Activated CD4-positive, alpha-beta T cell treated with anti-CD3 and anti-CD28 coated beads for 36 hours (primary cell): ENCODE results near the gene HAUS3. TPM values are rescaled to one million over a fixed set of nuclear protein-coding genes. Genes with fewer than 3 reads are reported as not detected.

ENCODE experiments used
- ATAC-seq: fragments of 200-7000 bp; cut with Tn5 transposase; one replicate; pipeline ENCODE4 v1.10.0; 2021; ENCODE audit warnings: mild to moderate bottlenecking, moderate library complexity
- CTCF ChIA-PET: fragments of 350-600 bp; sonication (Branson Sonifier 250); formaldehyde crosslinking; loops from one replicate; lab custom pipeline; 2021; ENCODE audit warnings: antibody characterized with exemption; lab: Charles Lee
- POLR2A ChIA-PET: fragments of 350-600 bp; sonication (Branson Sonifier 250); formaldehyde crosslinking; loops from one replicate; lab custom pipeline; 2021; ENCODE audit warnings: antibody characterized with exemption, inconsistent platforms; lab: Charles Lee
- DNase-seq: peaks from one replicate; pipeline ENCODE4 v3.0.0-alpha.2; 2020
- H3K27ac Mint-ChIP-seq: one replicate; pipeline ENCODE4 v1.8.0; 2021; ENCODE audit warnings: mixed read lengths
- H3K27me3 Mint-ChIP-seq: one replicate; pipeline ENCODE4 v1.8.0; 2021; ENCODE audit warnings: mixed read lengths
- H3K36me3 Mint-ChIP-seq: one replicate; pipeline ENCODE4 v1.8.0; 2021; ENCODE audit warnings: low read depth, mixed read lengths
- H3K4me1 Mint-ChIP-seq: one replicate; pipeline ENCODE4 v1.8.0; 2021; ENCODE audit warnings: mixed read lengths
- H3K4me3 Mint-ChIP-seq: one replicate; pipeline ENCODE4 v1.8.0; 2021; ENCODE audit warnings: mild to moderate bottlenecking, moderate library complexity, mixed read lengths
- H3K9me3 Mint-ChIP-seq: one replicate; pipeline ENCODE4 v1.8.0; 2021; ENCODE audit warnings: low read depth, mixed read lengths
- intact Hi-C, 2 experiments: fragments of 100-400 bp; cut with DNase I in 1 of 2; cut with micrococcal nuclease in 1 of 2; formaldehyde crosslinking; loops; one replicate each; pipeline versions ENCODE4 v1.14.2 to v1.15.1; 2022 to 2024; cut with DNase I, micrococcal nuclease
- total RNA-seq, 2 experiments: library from RNA; stranded (reverse); gene quantifications; one replicate each; pipeline ENCODE4 v1.2.3, GENCODE V29; 2021

The HAUS3 gene
- total RNA-seq, 2 experiments from 2014 or later, result 14.6 to 18.6 TPM

DNA sequence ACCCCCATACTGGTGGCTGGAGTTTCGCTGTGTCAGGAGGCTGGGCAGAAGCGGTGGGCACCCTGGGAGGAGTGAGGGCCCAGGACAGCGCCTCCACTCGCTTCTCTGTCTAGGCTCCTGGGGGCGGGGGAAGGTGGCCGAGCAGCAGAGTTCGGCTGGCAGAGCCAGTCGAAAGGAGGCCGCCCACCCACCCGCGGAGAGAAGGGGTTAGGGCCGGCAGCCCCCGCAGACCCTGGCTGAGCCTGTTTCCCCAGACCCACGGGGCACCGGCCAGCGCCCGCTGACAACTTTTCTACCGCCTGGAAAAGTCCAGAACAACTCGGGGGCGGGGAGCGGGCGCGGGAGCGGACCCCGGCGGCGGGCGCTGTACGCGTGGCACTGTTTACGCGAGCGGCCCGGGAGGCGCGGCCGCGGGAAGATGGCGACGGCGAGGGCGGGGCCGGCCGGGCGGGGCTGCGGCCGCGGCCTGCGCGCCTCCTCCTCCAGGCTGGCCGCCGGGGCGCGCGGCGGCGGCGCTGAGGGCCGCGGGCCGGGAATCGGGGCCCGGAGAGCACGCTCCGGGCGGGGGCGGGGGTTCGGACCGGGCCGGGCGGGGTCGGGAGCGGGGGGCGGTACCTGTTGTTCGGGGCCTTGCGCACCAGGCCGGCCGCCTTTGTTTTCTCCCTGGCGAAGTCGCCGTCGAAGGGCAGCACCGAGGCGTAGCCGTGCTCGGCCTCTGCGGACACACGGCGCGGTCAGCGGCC is 19.4 kb upstream of the HAUS3 start:
- H3K36me3 Mint-ChIP-seq, result no peaks in the 10 kb centered on the region
- peaks cover 2% of the 10 kb centered on the region for H3K4me1 Mint-ChIP-seq
- DNase-seq (peak; percentile 74), ATAC-seq (peak; percentile 11)
- ChIA-PET POLR2A (interaction anchor here (1.0 kb wide), 2 partner anchors 20 to 208 kb away, joined by 14 to 15 read pairs; partner anchors contain the start of genes HAUS3, POLN and RNF4), CTCF (interaction anchor here (1.2 kb wide), 1 partner anchor 12 kb away, joined by 3 read pairs; no protein-coding TSS in a partner anchor)
- no peaks in the 10 kb centered on the region for H3K27me3 Mint-ChIP-seq
- H3K9me3 Mint-ChIP-seq, result no peaks in the 10 kb centered on the region
- peak overlapping the region; percentile 61 for H3K4me3 Mint-ChIP-seq
- H3K27ac Mint-ChIP-seq, result no peak overlapping the region
- intact Hi-C loops, result loop anchor here in 1 of 2 experiments (5.0 kb wide), 3 partner anchors 549 to 701 kb away; partner anchors contain the start of genes ADD1, GRK4, NOP14 and SLBP

DNA sequence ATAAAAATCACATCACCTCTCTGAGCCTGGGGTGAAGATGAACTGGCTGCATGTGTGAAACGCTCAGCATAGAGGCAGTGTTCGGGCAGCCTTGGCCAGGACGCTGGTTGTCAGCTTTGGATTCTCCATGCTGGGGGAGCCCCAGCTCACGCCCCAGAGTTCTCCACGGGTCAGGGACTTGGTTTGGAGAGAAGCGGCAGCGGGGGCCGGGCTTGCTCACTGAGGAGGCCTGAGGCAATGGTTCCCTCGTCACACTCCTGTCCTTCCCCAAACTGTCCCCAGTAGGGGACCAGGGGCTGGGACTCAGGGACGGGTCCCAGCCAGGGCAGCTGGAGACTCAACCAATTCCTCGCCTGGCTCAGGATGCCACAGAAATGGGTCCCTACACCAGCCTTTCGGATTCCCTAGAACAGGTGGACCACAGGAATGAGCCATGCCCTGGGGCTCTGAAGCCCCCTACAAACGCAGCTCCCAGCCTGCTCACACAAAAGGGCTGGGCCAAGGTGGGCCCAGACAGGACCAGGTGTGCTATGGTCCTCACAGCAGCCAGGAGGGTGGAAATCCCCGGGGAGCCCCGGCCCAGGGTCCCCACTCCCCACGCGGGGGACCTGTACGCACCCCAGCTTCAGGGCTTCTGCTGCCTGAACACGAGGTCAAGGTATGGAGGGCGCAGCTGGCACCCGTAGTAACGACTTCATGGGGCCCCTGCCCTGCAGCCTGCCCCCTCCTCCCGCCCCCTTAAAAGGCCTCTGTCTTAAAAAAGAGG is 18.6 kb upstream of the HAUS3 start:
- Mint-ChIP-seq H3K4me1 (peaks cover 2% of the 10 kb centered on the region), H3K9me3 (no peaks in the 10 kb centered on the region), H3K27ac (no peak overlapping the region), H3K4me3 (peak overlapping the region; percentile 61), H3K36me3 (no peaks in the 10 kb centered on the region), H3K27me3 (no peaks in the 10 kb centered on the region)
- peak; percentile 5 for DNase-seq
- no peak for ATAC-seq
- intact Hi-C loops, result loop anchor here in 1 of 2 experiments (5.0 kb wide), 3 partner anchors 548 to 702 kb away; partner anchors contain the start of genes ADD1, GRK4, NOP14 and SLBP
- CTCF ChIA-PET, result no interaction called here
- POLR2A ChIA-PET, result interaction anchor here (1.0 kb wide), 1 partner anchor 18 kb away, joined by 3 read pairs; the partner anchor contains the start of genes HAUS3 and POLN

DNA sequence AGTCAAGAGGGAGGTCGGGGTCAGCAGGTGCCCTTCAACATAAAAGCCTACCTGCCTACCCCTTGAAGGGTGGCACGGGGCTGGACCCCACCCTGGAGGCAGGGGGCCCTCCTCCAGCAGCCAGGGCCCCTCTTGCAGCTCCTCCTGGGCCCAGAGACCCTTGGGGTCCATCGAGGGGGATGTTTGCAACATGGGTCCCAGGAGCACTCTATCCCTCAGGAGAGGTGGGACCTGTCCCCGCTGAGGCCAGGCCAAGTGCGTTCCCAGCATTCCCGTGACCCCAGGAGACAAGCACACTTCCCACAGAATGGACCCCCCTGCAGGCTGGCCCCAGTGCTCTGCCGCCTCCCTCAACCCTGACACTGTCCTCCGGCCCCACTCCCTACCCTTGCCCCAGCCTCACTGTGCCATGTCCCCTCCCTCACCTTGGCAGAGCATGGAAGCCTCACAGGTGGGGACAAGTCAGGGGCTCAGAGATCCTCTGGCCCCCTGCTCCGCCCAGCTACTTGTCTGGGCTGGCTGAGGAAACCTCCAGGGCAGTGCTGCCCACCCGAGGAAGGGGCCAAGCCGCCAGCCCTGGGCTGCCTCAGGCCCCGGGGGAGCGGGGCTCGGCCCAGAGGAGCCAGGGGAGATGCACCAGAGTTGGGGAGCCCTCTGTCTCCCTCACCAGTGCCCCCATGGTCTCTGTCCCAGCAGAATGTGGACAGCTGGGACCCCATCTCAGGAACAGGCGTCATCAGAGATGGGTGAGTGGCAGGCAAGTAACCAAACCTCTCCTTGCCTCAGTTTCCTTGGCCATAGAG is 17.8 kb upstream of the HAUS3 start:
- Mint-ChIP-seq H3K4me3 (no peak overlapping the region), H3K4me1 (peaks cover 2% of the 10 kb centered on the region), H3K36me3 (no peaks in the 10 kb centered on the region), H3K9me3 (no peaks in the 10 kb centered on the region), H3K27me3 (no peaks in the 10 kb centered on the region), H3K27ac (no peak overlapping the region)
- ATAC-seq (no peak), DNase-seq (peak; percentile 6)
- intact Hi-C loops, result loop anchor here in 1 of 2 experiments (5.0 kb wide), 3 partner anchors 547 to 703 kb away; partner anchors contain the start of genes ADD1, GRK4, NOP14 and SLBP
- ChIA-PET POLR2A (interaction anchor here (1.0 kb wide), 1 partner anchor 18 kb away, joined by 3 read pairs; the partner anchor contains the start of genes HAUS3 and POLN), CTCF (interaction anchor here (2.0 kb wide), 1 partner anchor 40 kb away, joined by 4 read pairs; no protein-coding TSS in a partner anchor)

DNA sequence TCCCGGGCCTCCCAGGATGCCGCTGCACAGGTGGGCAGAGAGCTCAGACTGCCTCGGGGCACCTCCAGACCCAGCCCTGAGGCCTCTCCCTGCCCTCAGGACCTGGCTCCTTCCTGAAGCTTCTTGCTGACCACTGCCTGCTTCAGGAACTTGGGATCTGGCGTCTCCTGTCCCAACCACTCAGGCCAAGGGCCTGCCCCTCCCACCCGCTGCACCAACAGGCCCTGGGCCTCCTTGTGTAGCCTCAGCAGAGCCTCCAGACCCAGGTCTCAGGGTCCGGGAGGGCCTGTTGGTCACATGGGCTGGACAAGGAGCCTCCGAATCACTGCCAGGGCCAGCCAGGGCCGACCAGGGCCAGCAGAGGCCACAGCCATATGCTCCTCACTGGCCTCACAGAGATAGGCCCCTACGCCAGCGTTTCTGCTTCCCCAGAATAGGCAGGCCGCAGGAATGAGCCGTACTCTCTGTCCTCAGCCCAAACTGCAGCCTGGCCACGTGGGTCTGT is 17.2 kb upstream of the HAUS3 start:
- ATAC-seq (no peak), DNase-seq (peak; percentile 3)
- ChIA-PET CTCF (interaction anchor here (2.0 kb wide), 1 partner anchor 39 kb away, joined by 4 read pairs; no protein-coding TSS in a partner anchor), POLR2A (no interaction called here)
- Mint-ChIP-seq H3K27ac (no peak overlapping the region), H3K27me3 (no peaks in the 10 kb centered on the region), H3K4me3 (no peak overlapping the region), H3K36me3 (no peaks in the 10 kb centered on the region), H3K9me3 (no peaks in the 10 kb centered on the region), H3K4me1 (peaks cover 2% of the 10 kb centered on the region)
- intact Hi-C loops, result no loop called here

DNA sequence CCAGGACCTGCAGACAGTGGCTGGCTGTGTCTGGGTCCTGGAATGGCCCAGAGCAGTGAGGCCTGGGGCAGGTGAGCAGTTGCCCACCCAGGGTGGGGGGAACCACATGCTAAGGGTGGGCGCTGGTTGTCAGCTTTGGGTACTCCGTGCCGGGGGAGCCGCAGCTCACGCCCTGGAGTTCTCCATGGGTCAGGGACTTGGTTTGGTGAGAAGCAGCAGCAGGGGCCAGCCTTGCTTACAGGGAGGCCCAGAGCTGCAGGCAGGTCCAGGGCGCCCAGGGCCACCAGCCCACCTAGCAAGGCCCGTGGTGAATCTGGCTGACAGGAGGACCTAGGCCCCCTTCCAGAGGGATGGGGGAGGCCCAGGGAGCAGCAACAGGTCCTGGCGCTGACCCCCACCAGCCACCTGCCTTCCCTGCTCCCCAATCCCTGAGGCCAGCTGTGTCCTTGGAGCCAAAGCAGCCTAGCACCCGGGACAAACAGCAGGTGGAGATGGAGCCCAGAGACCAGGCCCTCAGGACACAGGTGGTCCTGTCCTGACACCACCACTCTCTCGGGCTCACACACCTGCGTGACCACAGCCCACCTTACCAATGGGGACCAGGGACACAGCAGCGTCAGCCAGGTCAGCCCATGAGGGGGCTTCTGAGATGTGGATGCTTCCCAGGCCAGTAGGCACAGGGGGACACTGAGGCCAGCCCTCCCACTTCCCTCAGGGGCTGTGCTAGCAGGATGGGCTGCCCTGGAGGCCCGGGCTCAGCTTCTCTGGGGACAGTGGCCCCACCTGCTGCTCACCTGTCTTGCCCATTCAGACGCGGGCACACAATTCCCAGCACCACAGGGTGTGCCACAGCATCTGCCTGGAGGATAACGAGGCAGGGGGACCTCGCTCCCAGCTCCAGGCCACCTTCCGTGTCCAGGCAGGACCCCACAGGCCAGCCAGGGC is 16.4 kb upstream of the HAUS3 start:
- ATAC-seq, result no peak
- Mint-ChIP-seq H3K27me3 (no peaks in the 10 kb centered on the region), H3K36me3 (no peaks in the 10 kb centered on the region), H3K9me3 (no peaks in the 10 kb centered on the region), H3K4me1 (peaks cover 2% of the 10 kb centered on the region), H3K4me3 (no peak overlapping the region), H3K27ac (no peak overlapping the region)
- ChIA-PET POLR2A (no interaction called here), CTCF (interaction anchor here (0.8 to 2.0 kb wide), 2 partner anchors 38 to 360 kb away, joined by 3 to 4 read pairs; no protein-coding TSS in a partner anchor)
- intact Hi-C loops, result no loop called here
- DNase-seq, result peak; percentile 4

DNA sequence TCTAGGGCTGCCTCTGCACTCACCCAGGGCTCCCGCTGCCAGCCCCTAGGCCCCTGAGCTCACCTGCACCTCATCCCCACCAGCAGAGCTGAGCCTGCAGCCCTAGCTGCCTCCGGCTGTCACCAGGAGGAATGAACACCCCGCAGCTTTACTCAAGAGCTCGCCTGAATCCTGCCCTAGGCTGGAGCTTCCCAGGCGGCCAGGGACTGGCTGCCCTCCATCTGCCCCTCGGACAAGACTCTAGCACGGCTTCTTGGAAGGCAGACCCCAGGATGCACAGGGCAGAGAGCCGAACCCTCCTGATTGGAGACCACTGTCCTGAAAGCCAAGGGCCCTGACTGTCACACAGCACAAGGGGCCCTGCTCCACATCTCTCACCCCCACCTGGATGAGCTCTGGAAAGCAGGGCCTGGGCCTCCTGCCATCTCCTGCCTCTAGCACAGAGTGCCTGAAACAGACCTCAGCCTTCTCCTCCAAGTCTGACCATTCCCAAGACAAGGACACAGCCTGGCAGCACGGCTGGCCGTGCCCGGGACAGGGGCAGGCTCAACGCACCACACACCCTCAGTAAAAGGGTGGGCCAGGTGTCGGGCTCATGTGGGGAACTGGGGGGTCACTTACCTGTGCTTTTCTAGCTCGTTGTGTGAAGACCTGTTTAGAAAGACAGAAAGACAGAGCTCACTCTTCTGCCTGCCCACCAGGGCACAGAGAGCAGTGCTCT is 15.6 kb upstream of the HAUS3 start:
- H3K4me3 Mint-ChIP-seq, result no peak overlapping the region
- ATAC-seq (no peak), DNase-seq (peak; percentile 3)
- intact Hi-C loops, result no loop called here
- no peaks in the 10 kb centered on the region for H3K27me3 Mint-ChIP-seq
- H3K27ac Mint-ChIP-seq, result no peak overlapping the region
- peaks cover 2% of the 10 kb centered on the region for H3K4me1 Mint-ChIP-seq
- POLR2A ChIA-PET, result no interaction called here
- H3K9me3 Mint-ChIP-seq, result no peaks in the 10 kb centered on the region
- CTCF ChIA-PET, result no interaction called here
- H3K36me3 Mint-ChIP-seq, result no peaks in the 10 kb centered on the region

DNA sequence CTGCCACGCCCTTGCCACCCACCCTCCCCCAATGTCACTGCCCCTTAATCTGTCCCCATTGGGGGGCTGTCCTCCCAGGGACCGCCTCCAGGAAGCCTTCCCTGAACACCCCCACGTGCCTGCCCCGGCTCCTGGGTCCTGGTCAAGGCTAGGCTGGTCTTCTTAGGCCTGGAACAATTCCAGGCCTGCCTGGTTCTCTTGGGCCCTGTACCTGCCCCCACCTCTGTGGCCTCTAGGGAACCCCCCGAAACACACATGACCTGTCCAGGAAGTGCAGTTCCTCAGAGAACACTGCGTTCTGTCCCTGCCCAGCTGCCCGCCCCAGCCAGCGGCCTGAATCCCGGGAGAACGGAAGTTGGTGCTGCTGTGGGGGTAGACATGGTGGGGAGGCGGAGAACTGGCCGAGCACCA is 14.9 kb upstream of the HAUS3 start:
- Mint-ChIP-seq H3K4me1 (peaks cover 2% of the 10 kb centered on the region), H3K36me3 (no peaks in the 10 kb centered on the region), H3K27ac (no peak overlapping the region), H3K4me3 (no peak overlapping the region), H3K9me3 (no peaks in the 10 kb centered on the region), H3K27me3 (no peaks in the 10 kb centered on the region)
- intact Hi-C loops, result no loop called here
- POLR2A ChIA-PET, result no interaction called here
- DNase-seq (peak; percentile 1), ATAC-seq (no peak)
- CTCF ChIA-PET, result interaction anchor here (1.5 kb wide), 1 partner anchor 16 kb away, joined by 3 read pairs; no protein-coding TSS in a partner anchor

DNA sequence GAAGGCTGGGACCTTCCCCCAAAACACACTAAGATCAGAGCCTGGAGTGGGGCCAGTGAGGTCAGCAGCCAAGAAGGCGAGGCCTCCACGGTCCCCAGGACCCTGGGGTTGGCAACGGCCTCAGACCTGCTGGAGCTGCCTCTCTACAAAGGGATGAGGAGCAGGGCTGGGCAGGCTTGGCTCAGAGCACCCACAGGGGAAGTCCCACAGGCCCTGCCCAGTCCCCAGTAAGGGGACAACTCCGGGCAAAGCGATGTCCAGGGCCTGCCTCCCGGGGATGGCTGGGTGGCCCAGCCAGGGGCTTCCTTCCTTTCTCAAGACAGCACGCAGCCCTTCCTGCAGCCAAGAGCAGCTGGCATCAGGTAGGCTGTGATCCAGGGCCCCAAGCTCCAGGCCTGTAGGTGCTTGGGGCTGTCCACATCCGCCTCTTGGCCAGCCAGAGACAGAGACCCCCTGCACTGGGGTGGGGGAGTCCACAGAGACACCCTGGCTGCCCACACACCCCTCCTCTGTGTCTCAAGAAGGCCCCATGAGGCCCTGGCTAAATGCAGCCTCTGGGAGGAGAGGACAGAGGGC is 14.3 kb upstream of the HAUS3 start:
- Mint-ChIP-seq H3K27ac (no peak overlapping the region), H3K4me1 (peaks cover 2% of the 10 kb centered on the region), H3K4me3 (no peak overlapping the region), H3K36me3 (no peaks in the 10 kb centered on the region), H3K9me3 (no peaks in the 10 kb centered on the region), H3K27me3 (no peaks in the 10 kb centered on the region)
- ChIA-PET POLR2A (no interaction called here), CTCF (interaction anchor here (1.5 kb wide), 1 partner anchor 16 kb away, joined by 3 read pairs; no protein-coding TSS in a partner anchor)
- peak; percentile 4 for DNase-seq
- no peak for ATAC-seq
- intact Hi-C loops, result no loop called here

DNA sequence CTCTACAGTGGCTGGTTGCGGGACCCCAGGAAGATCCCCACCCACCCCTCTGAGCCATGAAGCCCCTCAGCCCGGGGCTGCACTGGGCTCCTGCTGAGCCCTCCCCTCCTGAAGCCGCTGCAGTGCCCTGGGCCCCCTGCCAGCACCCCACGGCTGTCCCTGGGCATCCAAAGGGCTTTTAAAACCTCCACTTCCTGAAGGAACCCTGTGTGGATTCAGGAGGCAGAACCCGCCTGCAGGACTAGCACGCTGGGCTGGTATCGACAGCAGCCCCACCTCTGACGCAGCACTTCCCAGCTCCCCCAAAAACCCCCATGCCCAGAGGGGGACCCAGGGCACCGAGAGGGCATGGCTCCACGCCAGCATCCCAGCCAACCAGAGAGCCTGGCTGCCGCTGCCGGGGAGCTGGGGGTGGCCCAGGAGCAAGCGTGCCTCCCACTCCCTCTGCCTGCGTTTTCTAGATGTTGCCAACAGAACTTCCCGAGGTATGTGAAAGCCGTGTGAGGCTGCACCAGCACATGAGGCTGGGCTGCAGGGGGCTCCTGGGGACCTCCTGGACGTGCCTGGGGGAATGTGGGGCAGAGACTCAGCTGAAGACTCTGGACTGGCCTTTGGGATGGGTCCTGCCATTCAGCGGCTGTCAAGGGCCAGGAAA is 13.7 kb upstream of the HAUS3 start:
- intact Hi-C loops, result no loop called here
- Mint-ChIP-seq H3K9me3 (no peaks in the 10 kb centered on the region), H3K27ac (no peak overlapping the region), H3K4me3 (no peak overlapping the region), H3K36me3 (no peaks in the 10 kb centered on the region), H3K4me1 (peaks cover 2% of the 10 kb centered on the region), H3K27me3 (no peaks in the 10 kb centered on the region)
- DNase-seq (peak; percentile 5), ATAC-seq (no peak)
- ChIA-PET CTCF (interaction anchor here (1.5 kb wide), 1 partner anchor 15 kb away, joined by 3 read pairs; no protein-coding TSS in a partner anchor), POLR2A (no interaction called here)
